Activated T-cell treated with anti-CD3 and anti-CD28 coated beads for 1 hour (primary cell): ENCODE results near the gene CDK5RAP2.

Experiments
- DNase-seq: peaks from one replicate; pipeline ENCODE4 v3.0.0-alpha.2; 2020; ENCODE audit warnings: low read depth

CDK5RAP2 gene

DNA sequence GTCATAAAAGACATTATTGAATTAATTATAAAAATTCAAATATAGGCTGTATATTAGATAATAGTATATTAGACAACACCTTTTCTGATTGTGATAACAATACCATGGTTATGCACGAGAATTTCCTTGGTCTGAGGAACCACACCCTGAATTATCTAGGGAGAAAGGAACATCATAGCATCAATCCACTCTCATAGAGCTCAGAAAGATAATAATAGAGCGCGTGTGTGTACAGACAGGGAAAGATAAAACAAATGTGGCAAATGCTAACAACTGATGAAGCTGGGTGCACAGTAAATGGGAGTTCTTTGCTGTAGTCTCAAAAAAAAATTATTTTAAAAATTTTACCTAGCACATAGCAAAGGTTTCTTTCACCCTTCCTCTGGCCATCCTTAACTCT lies 143.5 kb downstream of the CDK5RAP2 start:
- no peak for DNase-seq

DNA sequence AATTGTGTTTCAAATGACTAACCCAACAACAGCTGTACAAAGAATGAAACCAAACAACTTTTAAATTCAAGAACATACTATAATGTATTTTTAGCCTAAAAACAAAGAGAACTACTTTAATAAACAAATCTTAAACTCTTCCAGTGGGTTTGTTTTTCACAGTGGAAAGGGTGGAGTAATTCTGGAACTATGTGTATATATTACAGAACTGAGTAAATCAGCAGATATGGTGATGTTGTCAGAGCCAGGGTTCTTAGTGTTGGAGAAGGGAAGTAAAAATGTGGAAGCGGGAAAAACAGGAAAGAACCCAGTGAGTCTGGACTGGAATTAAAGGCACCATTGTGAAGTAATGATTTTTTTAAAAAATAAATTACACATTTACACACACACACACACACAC lies 144.9 kb downstream of the CDK5RAP2 start:
- no peak for DNase-seq

- no peak for DNase-seq
These were observed 145.4 kb downstream of the CDK5RAP2 start for GRCh38 chr9:120434532-120434931.

- no peak for DNase-seq
These were observed 146.3 kb downstream of the CDK5RAP2 start for GRCh38 chr9:120433701-120434100.

DNA sequence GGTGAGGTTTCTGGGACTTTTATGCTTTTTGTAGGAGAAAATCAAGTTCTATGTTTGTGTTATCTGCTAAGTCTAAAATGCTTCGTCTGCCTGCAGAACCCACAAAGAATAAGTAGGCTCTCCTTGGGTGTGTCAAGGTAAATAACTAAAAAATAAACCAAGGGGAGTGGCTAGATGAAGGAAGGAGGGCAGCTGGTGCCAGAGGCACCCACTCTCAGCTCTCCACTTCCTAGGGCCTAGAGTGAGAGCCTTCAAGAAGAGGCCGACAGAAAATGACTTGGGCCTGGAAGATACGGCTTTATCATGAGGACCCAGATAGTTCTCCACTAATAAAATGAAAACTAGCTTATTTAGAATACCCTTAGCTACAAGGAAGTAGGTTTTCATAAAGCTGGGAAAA lies 147.4 kb downstream of the CDK5RAP2 start:
- DNase-seq: no peak

GRCh38 chr9:120431268-120431667 lies 148.7 kb downstream of the CDK5RAP2 start:
- DNase-seq: no peak

- DNase-seq: no peak
These were observed 155.7 kb downstream of the CDK5RAP2 start for GRCh38 chr9:120424248-120424647.

- no peak for DNase-seq
These were observed 156.2 kb downstream of the CDK5RAP2 start for GRCh38 chr9:120423812-120424211.

- DNase-seq: no peak
These were observed 158.0 kb downstream of the CDK5RAP2 start for GRCh38 chr9:120421977-120422376.

DNA sequence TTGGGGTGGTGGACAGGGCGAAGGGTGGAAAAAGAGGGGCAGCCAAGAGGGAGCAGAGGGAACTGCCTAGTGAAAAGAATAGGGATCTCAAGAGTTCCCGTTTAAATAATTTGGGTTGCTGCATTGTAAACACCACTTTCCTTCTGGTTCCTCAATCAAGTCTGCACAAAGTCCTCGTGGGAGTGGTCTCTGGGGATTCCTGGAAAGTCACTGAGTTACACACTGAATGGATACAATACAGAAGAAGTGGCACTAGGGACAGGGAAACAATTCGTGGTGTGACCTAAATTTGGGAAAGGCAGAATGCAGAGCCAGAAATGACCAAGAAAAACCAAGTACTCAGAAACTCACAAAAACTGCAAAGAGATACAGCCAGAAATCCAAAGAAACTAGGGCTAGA lies 161.7 kb downstream of the CDK5RAP2 start:
- no peak for DNase-seq

DNA sequence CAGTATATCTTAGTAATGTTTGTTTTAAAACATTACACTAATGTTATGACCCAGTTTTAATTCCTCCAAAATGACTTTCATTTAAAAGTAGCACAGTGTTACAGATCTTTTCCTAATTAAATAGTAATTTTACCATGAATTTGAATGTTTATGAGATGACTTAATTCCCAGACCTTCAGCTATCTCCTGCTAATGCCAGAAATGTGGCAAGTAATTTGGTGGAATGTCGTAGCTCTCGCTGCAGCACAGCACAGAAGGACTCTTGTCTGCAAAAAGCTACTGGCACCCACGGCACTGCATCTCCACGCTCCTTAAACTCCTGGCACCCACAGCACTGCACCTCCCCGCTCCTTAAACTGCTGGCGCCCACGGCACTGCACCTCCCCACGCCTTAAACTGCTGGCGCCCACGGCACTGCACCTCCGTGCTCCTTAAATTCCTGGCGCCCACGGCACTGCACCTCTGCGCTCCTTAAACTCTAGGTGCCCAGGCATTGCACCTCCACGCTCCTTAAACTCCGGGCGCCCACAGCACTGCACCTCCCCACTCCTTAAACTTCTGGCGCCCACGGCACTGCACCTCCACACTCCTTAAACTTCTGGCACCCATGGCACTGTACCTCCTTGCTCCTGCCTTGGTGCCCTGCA lies 163.1 kb downstream of the CDK5RAP2 start:
- no peak for DNase-seq

- DNase-seq: no peak
These were observed 166.6 kb downstream of the CDK5RAP2 start for GRCh38 chr9:120413121-120414048.

- no peak for DNase-seq
These were observed 167.5 kb downstream of the CDK5RAP2 start for GRCh38 chr9:120412425-120412951.

- DNase-seq: no peak
These were observed 168.0 kb downstream of the CDK5RAP2 start for GRCh38 chr9:120411862-120412424.

- DNase-seq: no peak
These were observed 169.0 kb downstream of the CDK5RAP2 start for GRCh38 chr9:120410925-120411501.

DNA sequence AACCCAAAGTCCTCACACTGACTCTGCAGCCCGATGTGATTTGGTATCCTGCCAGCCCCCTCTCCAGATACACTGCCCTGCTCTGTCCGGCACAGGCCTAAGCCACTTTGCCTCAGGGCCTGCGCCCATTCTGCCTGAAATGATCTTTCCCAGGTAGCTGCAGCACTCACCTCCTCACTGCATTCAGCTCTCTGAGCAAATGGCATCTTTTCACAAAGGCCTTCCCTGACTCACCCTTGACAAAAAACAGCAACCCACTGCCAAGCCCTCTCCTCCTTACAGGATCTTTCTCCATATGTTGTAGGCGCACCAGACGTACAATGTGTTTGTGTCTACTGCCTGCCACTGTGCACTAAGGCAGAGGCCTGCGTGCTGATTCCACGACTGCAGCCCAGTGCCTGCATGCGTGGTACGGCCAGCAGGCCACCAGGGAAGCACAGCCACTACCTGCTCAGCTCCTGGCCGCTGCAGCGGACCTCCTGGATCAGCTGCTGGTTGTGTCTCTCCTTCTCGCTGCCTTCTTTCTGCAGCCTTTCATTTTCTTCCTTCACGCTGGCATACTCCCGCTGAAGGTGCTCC lies 171.2 kb downstream of the CDK5RAP2 start:
- DNase-seq: no peak

DNA sequence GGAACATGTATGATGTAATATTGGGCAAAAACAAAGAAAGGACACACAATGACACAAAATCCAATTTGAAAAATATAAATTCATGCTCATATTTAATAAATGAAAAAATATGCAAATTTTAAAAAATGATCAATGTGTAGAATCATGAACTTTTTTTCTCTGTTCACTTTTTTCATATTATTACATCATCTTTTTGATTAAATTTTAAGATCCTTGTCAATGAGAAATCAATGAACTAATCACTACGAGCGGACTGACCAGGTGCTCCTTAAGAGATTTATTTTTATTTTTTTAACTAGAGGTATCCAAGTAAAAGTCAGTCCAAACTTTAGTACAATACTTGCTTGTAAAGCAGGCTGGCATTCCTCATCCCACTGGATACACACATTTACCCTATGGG lies 174.1 kb downstream of the CDK5RAP2 start:
- no peak for DNase-seq

- DNase-seq: no peak
These were observed 174.8 kb downstream of the CDK5RAP2 start for GRCh38 chr9:120405134-120405533.

GRCh38 chr9:120403543-120403856 lies 176.5 kb downstream of the CDK5RAP2 start:
- no peak for DNase-seq

DNA sequence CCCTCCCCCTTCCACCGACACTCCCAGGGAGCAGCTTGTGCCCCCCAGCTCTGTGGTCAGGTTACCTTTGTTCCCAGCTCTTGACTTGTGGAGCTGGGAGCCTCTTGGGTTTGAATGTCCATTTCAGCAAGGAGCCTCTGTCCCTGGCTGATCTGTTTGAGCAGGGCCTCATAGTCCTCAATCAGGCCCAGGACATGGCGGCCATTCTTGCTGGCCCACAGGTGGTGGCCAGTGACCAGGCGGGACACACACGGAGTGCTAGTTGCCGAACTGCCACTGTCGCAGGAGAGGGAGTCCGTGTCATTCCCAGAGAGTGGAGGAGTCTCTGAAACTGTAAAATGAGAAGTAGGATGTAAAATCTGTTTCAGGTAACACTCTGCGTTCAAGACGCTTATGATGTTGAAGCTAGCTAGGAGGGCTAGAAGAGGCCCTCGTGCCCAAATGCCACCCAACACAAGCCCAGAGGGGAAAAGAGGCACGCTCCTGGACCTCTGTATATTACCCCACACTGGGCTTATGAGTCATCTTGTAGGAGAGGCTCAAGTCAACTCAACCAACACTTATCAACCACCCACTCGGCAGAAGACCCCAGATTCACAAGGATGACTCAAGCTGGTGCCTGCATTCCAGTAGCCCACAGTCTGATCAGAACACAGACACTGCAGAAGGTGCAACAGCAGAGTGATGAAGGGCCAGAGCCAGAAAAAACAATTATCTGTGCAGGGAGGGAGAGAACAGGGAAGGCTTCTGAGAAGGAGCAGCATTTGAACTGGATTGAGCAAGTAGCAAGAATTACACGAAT lies 177.0 kb downstream of the CDK5RAP2 start:
- no peak for DNase-seq

DNA sequence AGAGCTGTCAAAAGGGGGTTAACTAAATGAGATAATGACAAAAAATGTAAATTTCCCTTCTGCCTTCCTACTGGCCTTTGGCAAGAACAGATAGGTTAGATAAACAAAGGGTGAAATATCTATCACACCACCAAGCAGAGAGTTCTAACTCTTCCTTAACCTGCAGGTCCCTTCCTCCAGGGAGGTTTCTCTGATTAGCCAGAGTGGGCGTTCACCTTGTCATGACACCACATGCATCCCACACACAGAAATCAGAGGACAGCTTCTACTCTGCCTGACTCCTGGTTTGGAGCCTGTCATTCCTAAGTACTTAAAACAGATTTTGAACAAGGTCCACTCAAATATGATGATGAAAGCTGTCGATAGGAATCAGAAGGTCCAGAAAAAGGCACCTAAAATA lies 180.0 kb downstream of the CDK5RAP2 start:
- no peak for DNase-seq
